SK-N-SH (cell line): Measurements from ENCODE around the gene MINDY3.
"Not testable (repeated sequence)": the region's sequence is repeated elsewhere in the genome, so short reads cannot be mapped to it uniquely, and the experiment has no call there.

Experiments
- CTCF ChIP-seq: fragments of 200-600 bp; sonication (generic); IDR thresholded peaks from 2 replicates; pipeline ENCODE4 v1.6.1; 2017; ENCODE audit warnings: antibody characterized with exemption, mild to moderate bottlenecking, moderate library complexity
- POLR2AphosphoS5 ChIP-seq: IDR thresholded peaks from 2 replicates; pipeline ENCODE4 v1.6.1; 2012; ENCODE audit warnings: low read depth, low read length
- RAD21 ChIP-seq: IDR thresholded peaks from 2 replicates; pipeline ENCODE4 v1.6.1; 2012; ENCODE audit warnings: mild to moderate bottlenecking, low read length
- USF2 ChIP-seq: fragments of 150-350 bp; IDR thresholded peaks from 2 replicates; pipeline ENCODE4 v1.6.1; 2017; ENCODE audit warnings: antibody characterized with exemption, low read length, low read depth, borderline replicate concordance
- YY1 ChIP-seq: IDR thresholded peaks from 2 replicates; pipeline ENCODE4 v1.4.0; 2012; ENCODE audit warnings: low read depth, mild to moderate bottlenecking
- TF ChIP-seq, protein P1 (sequence below): fragments of 150-350 bp; IDR thresholded peaks from 2 replicates; pipeline ENCODE4 v1.6.1; 2016; ENCODE audit warnings: mild to moderate bottlenecking, low read depth, low read length

- TF ChIP-seq, protein P1, sequence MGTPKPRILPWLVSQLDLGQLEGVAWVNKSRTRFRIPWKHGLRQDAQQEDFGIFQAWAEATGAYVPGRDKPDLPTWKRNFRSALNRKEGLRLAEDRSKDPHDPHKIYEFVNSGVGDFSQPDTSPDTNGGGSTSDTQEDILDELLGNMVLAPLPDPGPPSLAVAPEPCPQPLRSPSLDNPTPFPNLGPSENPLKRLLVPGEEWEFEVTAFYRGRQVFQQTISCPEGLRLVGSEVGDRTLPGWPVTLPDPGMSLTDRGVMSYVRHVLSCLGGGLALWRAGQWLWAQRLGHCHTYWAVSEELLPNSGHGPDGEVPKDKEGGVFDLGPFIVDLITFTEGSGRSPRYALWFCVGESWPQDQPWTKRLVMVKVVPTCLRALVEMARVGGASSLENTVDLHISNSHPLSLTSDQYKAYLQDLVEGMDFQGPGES, result not testable (repeated sequence)
- TF ChIP-seq CTCF, USF2, YY1, POLR2AphosphoS5, RAD21: not testable (repeated sequence)
Observed at GRCh38 chr10:15761224-15761623, 99.1 kb downstream of the MINDY3 start.
